Fibroblast of lung (primary cell): ENCODE measurements around the gene UNCX.

Experiments used
- EZH2 ChIP-seq: IDR thresholded peaks from 2 replicates; pipeline ENCODE4 v1.5.1; 2012; ENCODE audit warnings: low read length, control low read depth, mild to moderate bottlenecking; ENCODE audit errors: missing control alignments
- TF ChIP-seq, protein P1 (sequence below), 2 donors: IDR thresholded peaks in 1 of 2; conservative IDR thresholded peaks in 1 of 2; 1 replicate in 1 of 2; 2 replicates in 1 of 2; pipeline ENCODE4 v1.5.1; 2011 to 2012; ENCODE audit warnings: low read length in 2 of 2, control low read depth in 1 of 2, inconsistent platforms in 1 of 2, low read depth in 1 of 2, mild to moderate bottlenecking in 1 of 2

GRCh38 chr7:1233333-1234048, 819 bp downstream of the UNCX start:
- TF ChIP-seq, protein P1, sequence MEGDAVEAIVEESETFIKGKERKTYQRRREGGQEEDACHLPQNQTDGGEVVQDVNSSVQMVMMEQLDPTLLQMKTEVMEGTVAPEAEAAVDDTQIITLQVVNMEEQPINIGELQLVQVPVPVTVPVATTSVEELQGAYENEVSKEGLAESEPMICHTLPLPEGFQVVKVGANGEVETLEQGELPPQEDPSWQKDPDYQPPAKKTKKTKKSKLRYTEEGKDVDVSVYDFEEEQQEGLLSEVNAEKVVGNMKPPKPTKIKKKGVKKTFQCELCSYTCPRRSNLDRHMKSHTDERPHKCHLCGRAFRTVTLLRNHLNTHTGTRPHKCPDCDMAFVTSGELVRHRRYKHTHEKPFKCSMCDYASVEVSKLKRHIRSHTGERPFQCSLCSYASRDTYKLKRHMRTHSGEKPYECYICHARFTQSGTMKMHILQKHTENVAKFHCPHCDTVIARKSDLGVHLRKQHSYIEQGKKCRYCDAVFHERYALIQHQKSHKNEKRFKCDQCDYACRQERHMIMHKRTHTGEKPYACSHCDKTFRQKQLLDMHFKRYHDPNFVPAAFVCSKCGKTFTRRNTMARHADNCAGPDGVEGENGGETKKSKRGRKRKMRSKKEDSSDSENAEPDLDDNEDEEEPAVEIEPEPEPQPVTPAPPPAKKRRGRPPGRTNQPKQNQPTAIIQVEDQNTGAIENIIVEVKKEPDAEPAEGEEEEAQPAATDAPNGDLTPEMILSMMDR (conservative IDR thresholded peaks at IDR 0.05 in 1 of 2, IDR thresholded peaks at IDR 0.05 in 1 of 2; ENCODE audit: low read depth in 1 of 2, low read length in 2 of 2): no peak
- peak; percentile 84 for TF ChIP-seq EZH2
